Raji (cell line): Measurements from ENCODE around the gene ASB13.

Experiments
- POLR2A ChIP-seq: IDR thresholded peaks from 2 replicates; pipeline ENCODE4 v1.6.1; 2011; ENCODE audit warnings: low read depth, low read length, control low read depth; ENCODE audit not compliant: insufficient read depth

Gene ASB13, protein sequence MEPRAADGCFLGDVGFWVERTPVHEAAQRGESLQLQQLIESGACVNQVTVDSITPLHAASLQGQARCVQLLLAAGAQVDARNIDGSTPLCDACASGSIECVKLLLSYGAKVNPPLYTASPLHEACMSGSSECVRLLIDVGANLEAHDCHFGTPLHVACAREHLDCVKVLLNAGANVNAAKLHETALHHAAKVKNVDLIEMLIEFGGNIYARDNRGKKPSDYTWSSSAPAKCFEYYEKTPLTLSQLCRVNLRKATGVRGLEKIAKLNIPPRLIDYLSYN

DNA sequence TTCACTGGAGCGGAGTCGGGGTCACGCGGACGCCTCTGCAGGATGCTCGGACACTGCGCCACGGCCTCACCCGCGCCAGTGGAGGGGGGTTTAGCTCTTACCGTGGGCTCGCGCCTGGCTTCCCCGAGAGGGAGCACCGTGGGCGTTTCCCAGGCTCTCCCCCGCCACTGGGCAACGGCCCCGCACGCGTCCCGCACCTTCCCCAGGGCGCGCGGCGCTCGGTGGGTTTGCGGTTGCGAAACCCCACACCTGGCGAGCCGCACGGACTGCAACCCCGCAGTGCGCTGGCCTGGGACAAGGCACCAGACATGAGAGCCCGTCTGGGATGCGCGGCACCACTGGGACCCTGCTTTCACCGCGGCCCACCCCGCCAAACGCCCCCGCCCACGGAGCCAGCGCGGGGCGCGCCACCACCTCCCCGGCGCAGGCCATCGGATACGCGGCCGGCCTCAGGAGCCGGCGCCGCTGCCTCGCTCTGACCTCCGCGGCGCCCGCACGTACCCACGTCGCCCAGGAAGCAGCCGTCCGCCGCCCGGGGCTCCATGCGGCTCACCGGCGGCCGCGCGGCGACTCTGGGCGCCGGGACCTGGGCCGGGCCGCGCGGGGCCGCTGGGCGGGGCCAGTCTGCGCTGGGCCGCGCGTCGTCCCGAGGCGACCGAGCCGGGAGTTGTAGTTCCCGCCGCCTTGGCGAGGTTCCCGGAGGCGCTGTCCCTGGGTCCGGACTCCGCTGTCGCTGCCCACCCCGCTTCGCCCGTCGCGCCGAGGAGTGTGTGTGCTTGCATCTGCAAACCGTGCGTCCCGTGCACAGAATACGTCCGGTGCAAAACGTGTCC, at the start of gene ASB13:
TSS of gene ASB13 (minus strand) at position 588 of the 833 bp plus-strand sequence. CDS start at position 544, 44 bp downstream.
- peak; percentile 83 for TF ChIP-seq POLR2A

DNA sequence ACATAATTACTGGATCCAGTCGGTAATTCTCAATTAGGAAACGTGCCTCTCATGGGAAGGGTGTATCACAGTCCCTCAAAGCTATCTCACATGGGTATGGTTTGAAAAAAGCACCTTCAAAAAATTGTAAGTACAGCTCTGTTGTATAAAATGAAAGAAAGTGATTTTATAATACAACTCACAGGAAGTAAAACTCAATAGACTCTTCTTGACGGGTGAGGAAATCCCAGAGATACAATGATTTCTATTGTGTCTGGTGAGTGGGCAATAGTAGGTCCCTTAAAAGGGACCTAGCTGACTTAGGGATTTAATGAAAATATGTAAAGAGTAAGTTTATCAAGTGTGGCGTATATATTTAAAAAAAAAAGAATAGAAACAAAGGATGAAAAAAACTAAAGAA, 45.2 kb upstream of the ASB13 start:
- TF ChIP-seq POLR2A, result no peak

DNA sequence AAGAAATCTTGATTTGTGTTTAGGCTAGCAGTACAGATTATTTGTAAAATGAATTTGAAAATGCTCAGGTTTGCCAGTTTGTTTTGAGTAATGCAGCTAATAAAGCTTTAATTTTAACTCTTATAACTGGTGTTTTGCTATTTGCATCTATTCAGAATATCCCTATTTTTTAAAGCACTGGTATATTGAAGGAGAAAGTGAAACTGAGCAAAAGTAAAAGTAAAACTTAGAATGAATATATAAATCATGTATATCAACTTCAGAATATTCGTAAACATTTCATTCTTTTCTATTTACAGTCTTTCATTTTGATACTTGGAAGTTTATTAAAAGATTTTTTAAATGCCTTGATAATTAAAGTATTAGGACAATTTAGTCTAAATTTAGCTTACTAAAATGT, 44.5 kb upstream of the ASB13 start:
- TF ChIP-seq POLR2A, result no peak

- TF ChIP-seq POLR2A, result no peak
Measured at GRCh38 chr10:5709865-5710264, 43.5 kb upstream of the ASB13 start.

GRCh38 chr10:5708356-5708755, 42.0 kb upstream of the ASB13 start:
- TF ChIP-seq POLR2A, result no peak

DNA sequence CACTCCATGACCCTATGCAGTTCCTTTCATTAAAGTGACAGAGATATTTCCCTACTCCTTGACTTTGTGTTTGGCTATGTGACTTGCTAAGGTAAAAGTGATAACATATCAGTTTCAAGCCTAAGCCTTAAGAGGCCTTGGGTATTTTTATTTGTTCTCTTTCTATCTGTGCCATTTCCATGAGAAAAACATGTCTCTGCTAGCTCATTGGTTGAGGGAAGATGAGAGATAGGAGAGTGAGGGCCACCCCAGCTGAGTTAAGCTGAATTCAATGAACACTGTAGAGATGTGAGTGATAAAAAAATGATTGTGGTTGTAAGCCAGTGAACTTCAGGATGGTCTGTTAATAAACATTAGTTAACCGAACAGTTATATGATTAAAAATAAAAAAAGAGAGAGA, 31.7 kb upstream of the ASB13 start:
- TF ChIP-seq POLR2A, result no peak

- no peak for TF ChIP-seq POLR2A
Measured at GRCh38 chr10:5697342-5697741, 30.9 kb upstream of the ASB13 start.

DNA sequence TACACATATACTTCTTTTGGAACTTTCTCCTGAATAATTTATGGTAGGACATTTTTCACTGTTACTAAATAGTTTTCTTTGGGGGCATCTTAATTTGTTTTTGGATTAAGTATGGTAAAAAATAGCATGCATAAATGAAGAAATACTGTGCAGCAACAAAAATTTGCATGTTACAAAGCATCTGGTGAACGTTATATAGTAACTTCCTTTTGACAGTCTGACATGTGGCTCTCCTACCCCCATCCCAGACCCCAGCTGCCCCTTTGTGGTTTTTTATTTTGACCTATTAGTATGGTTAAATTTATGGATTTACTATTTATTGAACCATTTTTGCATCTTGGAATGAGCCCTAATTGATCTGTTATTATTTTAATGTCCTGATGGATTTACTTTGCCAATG, 28.2 kb upstream of the ASB13 start:
- TF ChIP-seq POLR2A, result no peak

DNA sequence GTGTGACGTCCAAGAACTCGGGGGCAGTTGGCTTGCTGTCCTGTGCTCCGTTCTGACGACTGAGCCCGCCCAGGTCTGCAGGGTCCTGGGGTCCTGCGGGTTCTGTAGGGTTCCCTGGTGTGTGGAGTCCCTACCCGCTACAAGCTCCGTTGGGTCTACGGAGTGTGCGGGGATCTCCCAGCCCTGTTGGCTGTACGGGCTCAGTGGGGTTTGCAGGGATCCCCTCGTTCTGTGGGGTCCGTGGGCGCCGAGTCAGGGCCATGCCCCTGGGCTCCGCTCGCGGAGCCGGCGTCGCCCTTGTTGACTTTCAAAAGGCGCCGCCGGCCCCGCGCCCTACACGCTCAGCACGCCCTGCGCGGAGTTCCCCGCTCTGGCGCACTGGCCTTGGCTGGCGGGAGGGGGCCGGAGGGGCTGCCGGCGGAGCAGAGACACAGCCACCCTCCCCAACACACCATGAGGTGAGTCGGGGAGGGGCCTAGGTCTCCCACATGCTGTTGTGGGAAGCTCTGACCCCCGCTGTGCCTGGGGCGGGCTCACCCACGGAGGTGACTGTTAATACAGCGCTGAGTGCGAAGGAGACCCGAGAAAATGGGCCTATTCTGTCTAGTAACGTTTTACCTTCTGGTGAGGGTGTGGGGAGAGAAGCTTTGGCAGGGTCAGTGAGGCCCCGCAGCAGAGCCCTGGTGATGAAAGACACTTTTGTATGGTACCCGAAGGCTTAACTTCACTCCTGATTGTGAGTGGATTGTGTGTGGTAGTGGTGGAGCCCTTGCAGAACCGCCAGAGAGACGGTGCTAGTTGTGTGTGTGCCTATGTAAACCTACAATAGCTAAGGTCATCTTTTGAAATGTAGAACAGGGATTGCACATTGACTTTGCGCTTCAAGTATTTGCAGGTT, 26.3 kb upstream of the ASB13 start:
- peak; percentile 68 for TF ChIP-seq POLR2A

GRCh38 chr10:5691786-5692185, 25.4 kb upstream of the ASB13 start:
- no peak for TF ChIP-seq POLR2A

- 0 out of 2 replicates have a peak, but pooled peaks have one; percentile 15 for TF ChIP-seq POLR2A
Measured at GRCh38 chr10:5688587-5688986, 22.2 kb upstream of the ASB13 start.

GRCh38 chr10:5685764-5686240, 19.4 kb upstream of the ASB13 start:
- TF ChIP-seq POLR2A, result no peak

DNA sequence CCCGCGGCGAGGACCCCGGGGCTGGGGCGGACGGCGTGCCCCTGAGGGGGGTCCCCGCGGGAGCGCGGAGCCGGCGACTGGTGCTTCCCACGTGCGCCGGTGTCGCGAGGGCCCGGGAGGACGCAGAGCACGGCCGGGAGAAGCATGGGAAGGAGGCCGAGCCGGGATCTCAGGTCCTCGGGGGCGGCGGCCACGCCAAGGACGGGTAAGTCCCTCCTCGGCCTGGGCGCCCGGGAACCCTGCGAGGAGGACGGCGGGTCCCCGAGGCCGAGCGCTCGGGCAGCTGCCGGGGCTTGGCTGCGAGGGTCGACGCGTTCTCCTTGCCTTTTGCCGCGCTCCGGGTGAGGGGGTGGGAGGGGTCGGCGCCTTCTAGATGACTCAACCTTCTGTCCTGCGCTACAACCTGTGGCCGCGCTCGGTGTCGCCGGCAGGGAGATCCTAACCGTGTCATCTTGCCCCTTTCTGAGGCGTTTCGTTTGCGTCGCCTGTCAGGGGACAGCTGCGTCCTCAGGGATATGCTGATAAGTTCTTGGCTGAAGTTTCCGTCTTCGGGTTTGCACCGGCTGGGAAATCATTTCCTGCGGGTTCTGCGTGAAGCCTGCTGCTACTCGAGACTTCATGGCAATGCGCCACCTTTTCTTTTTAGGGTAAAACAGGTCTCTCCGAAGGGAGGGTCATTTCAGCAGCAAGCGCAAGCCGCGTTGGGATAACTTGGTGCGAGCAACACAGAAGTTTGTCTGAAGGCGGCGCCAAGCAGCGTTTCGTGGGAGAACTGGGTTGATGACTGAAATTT, 18.8 kb upstream of the ASB13 start:
- no peak for TF ChIP-seq POLR2A

DNA sequence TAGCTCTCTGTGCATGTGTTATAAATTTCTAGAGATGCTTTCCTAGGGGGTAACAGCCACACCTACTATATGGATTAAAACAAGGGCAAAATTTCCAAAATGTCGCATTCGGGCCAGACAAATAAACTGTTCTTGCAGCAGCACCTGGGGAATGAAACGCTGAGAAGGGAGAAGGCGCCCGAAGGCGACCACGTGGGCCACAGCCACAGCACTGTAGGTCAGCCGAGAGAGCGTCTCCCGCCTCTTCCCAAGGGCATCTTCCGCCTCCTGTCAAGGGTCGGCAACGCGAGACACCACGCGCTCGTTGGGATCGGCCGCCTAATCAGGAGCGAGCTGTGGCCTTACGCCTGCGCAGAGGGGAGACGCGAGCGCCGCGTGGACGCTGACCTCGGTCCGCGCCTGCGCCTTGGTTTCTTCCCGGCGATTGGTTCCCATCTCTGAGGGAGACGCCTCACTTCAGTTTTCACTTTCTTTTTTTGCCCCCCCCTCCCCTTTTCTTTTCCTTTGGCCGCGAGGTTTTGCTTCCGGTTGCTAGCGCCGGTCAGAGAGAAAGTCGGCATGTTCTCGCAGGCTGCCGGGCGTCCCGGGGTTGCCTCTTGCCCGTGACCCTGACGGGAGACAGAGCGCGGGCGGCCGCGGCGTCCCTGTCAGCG, 18.0 kb upstream of the ASB13 start, which contains the start of gene TASOR2:
TSS of gene TASOR2 (plus strand) at position 521 of the 653 bp plus-strand sequence. CDS start 35,805 bp downstream, outside the sequence.
- peak; percentile 87 for TF ChIP-seq POLR2A

GRCh38 chr10:5683065-5683464, 16.7 kb upstream of the ASB13 start:
- no peak for TF ChIP-seq POLR2A
